Smooth muscle cell (in vitro differentiated cells): ENCODE results near the gene ANKRD44. TPM values are rescaled to one million over a fixed set of nuclear protein-coding genes. Genes with fewer than 3 reads are reported as not detected.

Experiments used
- DNase-seq: peaks from one replicate; lab custom pipeline; 2025; ENCODE audit not compliant: unreplicated experiment; lab: John Stamatoyannopoulos, UW
- H2AFZ ChIP-seq: fragments of 200-600 bp; sonication (generic); 2 replicates; pipeline ENCODE4 v1.6.0; 2016; ENCODE audit warnings: antibody characterized with exemption, low read depth, mild to moderate bottlenecking
- H3F3A ChIP-seq: fragments of 200-600 bp; sonication (generic); 2 replicates; pipeline ENCODE4 v1.6.0; 2017; ENCODE audit warnings: antibody characterized with exemption, low read depth
- H3K27ac ChIP-seq: fragments of 200-600 bp; sonication (generic); 2 replicates; pipeline ENCODE4 v1.5.1; 2016; ENCODE audit warnings: low read depth, mild to moderate bottlenecking
- H3K27me3 ChIP-seq: fragments of 200-600 bp; sonication (generic); 2 replicates; pipeline ENCODE4 v1.6.1; 2016; ENCODE audit warnings: low read depth, mild to moderate bottlenecking
- H3K36me3 ChIP-seq: fragments of 200-600 bp; sonication (generic); 2 replicates; pipeline ENCODE4 v1.5.1; 2016; ENCODE audit warnings: low read depth
- H3K4me1 ChIP-seq: fragments of 200-600 bp; sonication (generic); 2 replicates; pipeline ENCODE4 v1.5.1; 2016; ENCODE audit warnings: low read depth
- H3K4me2 ChIP-seq: fragments of 200-600 bp; sonication (generic); 2 replicates; pipeline ENCODE4 v1.6.0; 2016; ENCODE audit warnings: mild to moderate bottlenecking
- H3K4me3 ChIP-seq: fragments of 200-600 bp; sonication (generic); 2 replicates; pipeline ENCODE4 v1.5.1; 2016; ENCODE audit warnings: mild to moderate bottlenecking
- H3K79me2 ChIP-seq: fragments of 200-600 bp; sonication (generic); 2 replicates; pipeline ENCODE4 v1.6.0; 2016; ENCODE audit warnings: low read depth, mild to moderate bottlenecking
- H3K9ac ChIP-seq: fragments of 200-600 bp; sonication (generic); 2 replicates; pipeline ENCODE4 v1.6.0; 2016; ENCODE audit warnings: low read depth
- H3K9me3 ChIP-seq: fragments of 200-600 bp; sonication (generic); replicated peaks from 2 replicates; pipeline ENCODE4 v1.5.1; 2016; ENCODE audit warnings: low read depth
- H4K20me1 ChIP-seq: fragments of 200-600 bp; sonication (generic); 2 replicates; pipeline ENCODE4 v1.6.0; 2016; ENCODE audit warnings: low read depth
- CTCF ChIP-seq: fragments of 200-600 bp; sonication (generic); IDR thresholded peaks from 2 replicates; pipeline ENCODE4 v1.5.1; 2017; ENCODE audit warnings: borderline replicate concordance, mild to moderate bottlenecking, antibody characterized with exemption; ENCODE audit not compliant: insufficient read depth, poor library complexity, severe bottlenecking
- WGBS: methylation state at CpG from one replicate; pipeline ENCODE4 v1.1.7; 2016; ENCODE audit warnings: low lambda C conversion rate; 5-methylcytosine and 5-hydroxymethylcytosine counted together
- polyA plus RNA-seq: library from polyadenylated mRNA; unstranded; fragments of >200 nt; fragmentation: Nextera tagmentation; extraction: Ambion mirVana; gene quantifications from 2 replicates; pipeline ENCODE4 v1.2.1, GENCODE V29; 2016
- total RNA-seq: library from RNA; depleted of rRNA; stranded (reverse); fragments of >200 nt; gene quantifications from 2 replicates; pipeline ENCODE4 v1.2.3, GENCODE V29; 2014

ANKRD44 gene
- total and polyA plus RNA-seq, 2 experiments from 2014 or later = 3.6 to 5.5 TPM

- Histone ChIP-seq H2AFZ (no peak overlapping the region), H3K79me2 (no peaks in the 10 kb centered on the region), H3K27me3 (no peaks in the 10 kb centered on the region), H3K4me2 (no peak overlapping the region), H3K36me3 (no peaks in the 10 kb centered on the region), H3K27ac (no peak overlapping the region), H3K4me1 (peaks cover 9% of the 10 kb centered on the region), H4K20me1 (no peaks in the 10 kb centered on the region), H3K9ac (no peak overlapping the region), H3F3A (no peaks in the 10 kb centered on the region), H3K4me3 (no peak overlapping the region), H3K9me3 (no peaks in the 10 kb centered on the region)
- no peak for DNase-seq
- WGBS = 71% methylated on average over 5 of the region's 5 CpGs
- TF ChIP-seq CTCF = no peak
These were observed 174.1 kb downstream of the ANKRD44 start for GRCh38 chr2:197136452-197136851.

GRCh38 chr2:197135806-197136205, 174.8 kb downstream of the ANKRD44 start:
- peaks cover 9% of the 10 kb centered on the region for H3K4me1 ChIP-seq
- H3K9ac ChIP-seq = no peak overlapping the region
- no peak overlapping the region for H3K4me3 ChIP-seq
- no peaks in the 10 kb centered on the region for H3K27me3 ChIP-seq
- H3K36me3 ChIP-seq = no peaks in the 10 kb centered on the region
- no peaks in the 10 kb centered on the region for H3K79me2 ChIP-seq
- no peaks in the 10 kb centered on the region for H3F3A ChIP-seq
- no peak overlapping the region for H2AFZ ChIP-seq
- DNase-seq = no peak
- WGBS = 70% methylated on average over 1 of the region's 1 CpG
- no peak overlapping the region for H3K27ac ChIP-seq
- H4K20me1 ChIP-seq = no peaks in the 10 kb centered on the region
- no peak overlapping the region for H3K4me2 ChIP-seq
- no peaks in the 10 kb centered on the region for H3K9me3 ChIP-seq
- TF ChIP-seq CTCF = no peak

- DNase-seq = no peak
- Histone ChIP-seq H4K20me1 (no peaks in the 10 kb centered on the region), H3K9me3 (no peaks in the 10 kb centered on the region), H3K79me2 (no peaks in the 10 kb centered on the region), H3K4me1 (peaks cover 9% of the 10 kb centered on the region), H3K27ac (no peak overlapping the region), H3K36me3 (no peaks in the 10 kb centered on the region), H2AFZ (no peak overlapping the region), H3K27me3 (no peaks in the 10 kb centered on the region), H3K9ac (no peak overlapping the region), H3K4me3 (no peak overlapping the region), H3K4me2 (no peak overlapping the region), H3F3A (no peaks in the 10 kb centered on the region)
- 91% methylated on average over 2 of the region's 2 CpGs for WGBS
- no peak for TF ChIP-seq CTCF
These were observed 176.4 kb downstream of the ANKRD44 start for GRCh38 chr2:197134206-197134605.

GRCh38 chr2:197131558-197131855, 179.1 kb downstream of the ANKRD44 start:
- DNase-seq = no peak
- Histone ChIP-seq H3K4me1 (no peaks in the 10 kb centered on the region), H3K79me2 (no peaks in the 10 kb centered on the region), H3K27ac (no peak overlapping the region), H3K9ac (no peak overlapping the region), H3F3A (no peaks in the 10 kb centered on the region), H3K9me3 (no peaks in the 10 kb centered on the region), H3K4me2 (no peak overlapping the region), H3K36me3 (no peaks in the 10 kb centered on the region), H2AFZ (no peak overlapping the region), H3K4me3 (no peak overlapping the region), H4K20me1 (no peaks in the 10 kb centered on the region), H3K27me3 (no peaks in the 10 kb centered on the region)
- TF ChIP-seq CTCF = no peak
- 92% methylated on average over 4 of the region's 4 CpGs for WGBS
